Neural cell (in vitro differentiated cells): ENCODE data around the gene CIAPIN1.

Experiments used
- EP300 ChIP-seq: fragments of 450-650 bp; conservative IDR thresholded peaks from 2 replicates; pipeline ENCODE4 v1.6.1; 2014; ENCODE audit warnings: antibody characterized with exemption, mild to moderate bottlenecking, moderate library complexity; ENCODE audit not compliant: poor library complexity, severe bottlenecking
- EZH2 ChIP-seq: fragments of 200-600, 300-800 bp; shearing (Covaris generic), sonication (generic); IDR thresholded peaks from 2 replicates; pipeline ENCODE4 v1.6.1; 2014; ENCODE audit warnings: antibody characterized with exemption, low read length, borderline replicate concordance, mild to moderate bottlenecking; ENCODE audit not compliant: insufficient read depth, poor library complexity, severe bottlenecking
- MXI1 ChIP-seq: fragments of 450-650 bp; conservative IDR thresholded peaks from 2 replicates; pipeline ENCODE4 v1.6.1; 2014; ENCODE audit warnings: antibody characterized with exemption, mild to moderate bottlenecking; ENCODE audit not compliant: poor library complexity, severe bottlenecking
- RAD21 ChIP-seq: fragments of 450-650 bp; conservative IDR thresholded peaks from 2 replicates; pipeline ENCODE4 v1.6.1; 2014; ENCODE audit warnings: antibody characterized with exemption, mild to moderate bottlenecking, moderate library complexity
- SMC3 ChIP-seq: fragments of 450-650 bp; conservative IDR thresholded peaks from 2 replicates; pipeline ENCODE4 v1.6.1; 2014; ENCODE audit warnings: antibody characterized with exemption, mild to moderate bottlenecking, moderate library complexity; ENCODE audit not compliant: poor library complexity
- TF ChIP-seq, protein P1 (sequence below): fragments of 450-650 bp; IDR thresholded peaks from 2 replicates; pipeline ENCODE4 v1.5.1; 2014; ENCODE audit warnings: antibody characterized with exemption, mild to moderate bottlenecking, moderate library complexity; ENCODE audit not compliant: poor library complexity, severe bottlenecking
- TF ChIP-seq, protein P2 (sequence below): IDR thresholded peaks from 2 replicates; pipeline ENCODE4 v1.6.1; 2012; ENCODE audit warnings: borderline replicate concordance

DNA sequence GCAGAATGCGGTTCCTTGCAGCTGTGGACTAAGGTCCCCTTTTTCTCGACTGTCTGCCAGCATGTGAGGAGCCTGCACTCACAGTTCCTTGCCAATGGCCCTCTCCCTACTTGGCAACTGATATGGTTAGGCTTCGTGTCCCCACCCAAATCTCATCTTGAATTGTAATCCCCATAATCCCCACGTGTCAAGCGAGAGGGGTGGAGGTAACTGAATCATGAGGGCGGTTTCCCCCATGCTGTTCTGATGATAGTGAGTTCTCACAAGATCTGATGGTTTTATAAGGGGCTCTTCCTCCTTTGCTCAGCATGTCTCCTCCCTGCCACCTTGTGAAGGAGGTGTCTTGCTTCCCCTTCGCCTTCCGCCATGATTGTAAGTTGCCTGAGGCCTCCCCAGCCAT, 19.9 kb downstream of the CIAPIN1 start:
- TF ChIP-seq, protein P1, sequence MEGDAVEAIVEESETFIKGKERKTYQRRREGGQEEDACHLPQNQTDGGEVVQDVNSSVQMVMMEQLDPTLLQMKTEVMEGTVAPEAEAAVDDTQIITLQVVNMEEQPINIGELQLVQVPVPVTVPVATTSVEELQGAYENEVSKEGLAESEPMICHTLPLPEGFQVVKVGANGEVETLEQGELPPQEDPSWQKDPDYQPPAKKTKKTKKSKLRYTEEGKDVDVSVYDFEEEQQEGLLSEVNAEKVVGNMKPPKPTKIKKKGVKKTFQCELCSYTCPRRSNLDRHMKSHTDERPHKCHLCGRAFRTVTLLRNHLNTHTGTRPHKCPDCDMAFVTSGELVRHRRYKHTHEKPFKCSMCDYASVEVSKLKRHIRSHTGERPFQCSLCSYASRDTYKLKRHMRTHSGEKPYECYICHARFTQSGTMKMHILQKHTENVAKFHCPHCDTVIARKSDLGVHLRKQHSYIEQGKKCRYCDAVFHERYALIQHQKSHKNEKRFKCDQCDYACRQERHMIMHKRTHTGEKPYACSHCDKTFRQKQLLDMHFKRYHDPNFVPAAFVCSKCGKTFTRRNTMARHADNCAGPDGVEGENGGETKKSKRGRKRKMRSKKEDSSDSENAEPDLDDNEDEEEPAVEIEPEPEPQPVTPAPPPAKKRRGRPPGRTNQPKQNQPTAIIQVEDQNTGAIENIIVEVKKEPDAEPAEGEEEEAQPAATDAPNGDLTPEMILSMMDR: no peak
- TF ChIP-seq EZH2 (no peak), MXI1 (no peak), RAD21 (no peak), EP300 (no peak), SMC3 (no peak)
- TF ChIP-seq, protein P2, sequence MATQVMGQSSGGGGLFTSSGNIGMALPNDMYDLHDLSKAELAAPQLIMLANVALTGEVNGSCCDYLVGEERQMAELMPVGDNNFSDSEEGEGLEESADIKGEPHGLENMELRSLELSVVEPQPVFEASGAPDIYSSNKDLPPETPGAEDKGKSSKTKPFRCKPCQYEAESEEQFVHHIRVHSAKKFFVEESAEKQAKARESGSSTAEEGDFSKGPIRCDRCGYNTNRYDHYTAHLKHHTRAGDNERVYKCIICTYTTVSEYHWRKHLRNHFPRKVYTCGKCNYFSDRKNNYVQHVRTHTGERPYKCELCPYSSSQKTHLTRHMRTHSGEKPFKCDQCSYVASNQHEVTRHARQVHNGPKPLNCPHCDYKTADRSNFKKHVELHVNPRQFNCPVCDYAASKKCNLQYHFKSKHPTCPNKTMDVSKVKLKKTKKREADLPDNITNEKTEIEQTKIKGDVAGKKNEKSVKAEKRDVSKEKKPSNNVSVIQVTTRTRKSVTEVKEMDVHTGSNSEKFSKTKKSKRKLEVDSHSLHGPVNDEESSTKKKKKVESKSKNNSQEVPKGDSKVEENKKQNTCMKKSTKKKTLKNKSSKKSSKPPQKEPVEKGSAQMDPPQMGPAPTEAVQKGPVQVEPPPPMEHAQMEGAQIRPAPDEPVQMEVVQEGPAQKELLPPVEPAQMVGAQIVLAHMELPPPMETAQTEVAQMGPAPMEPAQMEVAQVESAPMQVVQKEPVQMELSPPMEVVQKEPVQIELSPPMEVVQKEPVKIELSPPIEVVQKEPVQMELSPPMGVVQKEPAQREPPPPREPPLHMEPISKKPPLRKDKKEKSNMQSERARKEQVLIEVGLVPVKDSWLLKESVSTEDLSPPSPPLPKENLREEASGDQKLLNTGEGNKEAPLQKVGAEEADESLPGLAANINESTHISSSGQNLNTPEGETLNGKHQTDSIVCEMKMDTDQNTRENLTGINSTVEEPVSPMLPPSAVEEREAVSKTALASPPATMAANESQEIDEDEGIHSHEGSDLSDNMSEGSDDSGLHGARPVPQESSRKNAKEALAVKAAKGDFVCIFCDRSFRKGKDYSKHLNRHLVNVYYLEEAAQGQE: no peak
